Esophagus squamous epithelium (tissue), 4 donors: Measurements from ENCODE around the gene AADAT.

Experiments
- CTCF ChIP-seq, 6 experiments: fragments of 450-650 bp in 4 of 6; fragments of 200-600 bp in 2 of 6; sonication (generic) in 2 of 6; IDR thresholded peaks; one replicate each; pipeline ENCODE4 v1.5.1; 2016 to 2019; ENCODE audit warnings: antibody characterized with exemption in 6 of 6, mild to moderate bottlenecking in 4 of 6, moderate library complexity in 4 of 6
- POLR2A ChIP-seq, 4 donors: fragments of 450-650 bp; IDR thresholded peaks; one replicate each; pipeline ENCODE4 v1.6.1; 2017; ENCODE audit warnings: antibody characterized with exemption in 4 of 4, mild to moderate bottlenecking in 4 of 4, moderate library complexity in 3 of 4

- TF ChIP-seq CTCF (IDR thresholded peaks at IDR 0.05) (no peak), POLR2A (IDR thresholded peaks at IDR 0.05) (no peak)
Measured at GRCh38 chr4:170089274-170089667, 485 bp downstream of the AADAT start.
